AG10803 (cell line): Measurements from ENCODE around the gene PIGZ.

ENCODE experiments used
- DNase-seq: peaks from one replicate; pipeline ENCODE4 v3.0.0; 2010; ENCODE audit warnings: low read depth
- H3K4me3 ChIP-seq: 2 replicates; pipeline ENCODE4 v1.5.1; 2011; ENCODE audit warnings: mild to moderate bottlenecking, low read length, control low read depth
- CTCF ChIP-seq: conservative IDR thresholded peaks from 2 replicates; pipeline ENCODE4 v1.5.1; 2011; ENCODE audit warnings: mild to moderate bottlenecking, low read length, control low read depth, inconsistent platforms

Gene PIGZ

DNA sequence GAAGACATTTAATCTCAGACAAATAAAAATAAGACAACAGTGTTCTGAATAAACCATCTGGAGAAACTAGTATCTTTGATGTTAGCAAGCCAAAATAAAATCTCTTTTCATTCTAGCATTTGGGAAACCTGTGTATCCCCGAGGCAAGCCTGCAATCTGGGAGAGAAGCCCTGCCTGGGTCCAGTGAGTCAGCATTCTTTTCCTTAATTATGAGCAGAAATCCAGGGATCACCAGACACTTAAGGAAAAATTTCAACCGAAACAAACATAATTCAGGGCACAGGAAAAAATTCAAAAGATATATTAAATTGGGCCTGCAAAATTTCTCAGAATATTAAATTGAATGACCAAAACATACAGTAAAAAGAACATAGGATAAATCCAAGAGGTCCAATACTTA is 30.5 kb downstream of the PIGZ start:
- TF ChIP-seq CTCF = no peak
- H3K4me3 ChIP-seq = no peak overlapping the region

GRCh38 chr3:196936288-196936687 is 32.3 kb downstream of the PIGZ start:
- DNase-seq = no peak
- H3K4me3 ChIP-seq = no peak overlapping the region
- no peak for TF ChIP-seq CTCF

More for the DNA sequence above, 30.5 kb downstream of the PIGZ start:
- DNase-seq = no peak

DNA sequence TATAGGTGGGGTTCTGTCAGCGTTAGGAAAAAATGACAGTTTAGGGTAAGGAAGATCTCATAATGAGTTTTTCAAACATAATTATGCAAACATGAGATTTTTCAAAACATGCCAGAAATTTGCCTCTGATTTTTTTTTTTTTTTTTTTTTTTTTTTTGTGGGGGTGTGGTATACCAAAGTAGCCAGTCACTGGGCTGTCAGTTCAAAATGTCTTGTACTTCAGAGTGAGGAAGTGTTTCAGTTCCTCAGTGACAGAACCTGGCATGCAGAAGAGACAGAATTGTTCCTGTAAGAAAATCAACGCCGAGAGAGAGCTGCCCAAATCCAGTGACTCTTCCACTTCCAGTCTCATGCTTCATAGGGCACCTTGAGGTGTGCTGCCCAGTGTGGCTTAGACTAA is 36.0 kb downstream of the PIGZ start:
- no peak for TF ChIP-seq CTCF
- no peak for DNase-seq
- H3K4me3 ChIP-seq = no peak overlapping the region

GRCh38 chr3:196931828-196932587 is 36.6 kb downstream of the PIGZ start:
- no peak for TF ChIP-seq CTCF
- no peak for DNase-seq
- H3K4me3 ChIP-seq = no peak overlapping the region

DNA sequence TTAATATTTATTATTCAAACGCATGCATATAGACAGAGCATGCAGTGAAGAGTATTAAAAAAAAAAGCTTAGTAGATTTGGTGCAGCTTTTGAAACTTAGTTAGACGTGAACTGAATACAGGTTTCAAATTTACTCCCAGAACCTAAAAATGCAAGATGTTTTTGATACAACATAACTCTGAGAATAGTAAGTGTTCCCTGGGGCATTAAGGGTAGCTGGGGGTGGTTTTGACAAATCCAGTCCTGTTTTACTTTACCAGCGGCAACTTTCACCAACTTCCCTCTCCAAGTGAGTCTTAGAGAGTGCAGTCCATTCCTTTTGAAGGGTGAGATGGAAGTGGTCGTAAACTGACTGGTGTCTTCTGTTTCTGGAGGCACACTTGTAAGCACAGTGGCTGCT is 37.5 kb downstream of the PIGZ start:
- no peak for DNase-seq
- TF ChIP-seq CTCF = no peak
- H3K4me3 ChIP-seq = no peak overlapping the region

DNA sequence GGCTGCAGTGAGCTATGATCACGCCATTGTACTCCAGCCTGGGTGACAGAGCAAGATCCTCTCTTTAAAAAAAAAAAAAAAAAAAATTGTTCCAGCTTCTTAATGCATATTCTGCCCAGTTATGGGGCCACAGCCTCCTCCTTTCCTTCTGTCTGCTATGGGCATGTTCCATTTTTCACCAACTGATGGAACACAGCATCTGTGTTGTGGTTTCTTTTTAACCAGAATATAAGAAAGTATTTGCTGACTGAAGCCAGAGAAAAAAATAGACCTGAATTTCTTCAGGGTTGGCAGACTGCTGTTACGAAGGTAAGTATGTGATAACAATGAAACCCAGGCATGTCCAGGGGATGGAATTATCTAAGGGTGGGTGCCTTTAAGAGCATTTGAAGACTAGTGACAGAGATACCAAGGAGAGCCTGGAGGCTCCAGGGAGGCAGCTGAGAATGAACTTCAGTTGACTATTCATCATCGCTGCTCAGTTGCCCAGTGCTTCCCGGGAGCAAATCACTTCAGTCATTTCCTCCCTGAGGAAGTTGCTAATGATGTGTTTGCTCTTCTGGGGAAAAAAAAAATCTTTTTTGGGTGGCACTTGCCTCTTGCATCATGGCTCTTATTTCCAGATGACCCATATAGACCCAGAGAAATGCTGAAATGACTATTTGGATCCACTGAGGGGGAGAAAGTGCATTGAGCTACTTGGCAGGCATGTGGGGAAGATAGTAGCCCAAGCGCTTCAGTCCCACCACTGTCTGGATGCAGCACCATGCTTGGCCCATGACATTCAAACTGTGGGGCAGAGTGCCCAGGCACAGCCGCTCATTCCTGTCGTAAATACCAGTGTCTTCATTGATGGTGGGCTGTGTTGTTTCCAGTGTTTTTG is 40.8 kb downstream of the PIGZ start:
- DNase-seq = no peak
- no peak for TF ChIP-seq CTCF
- H3K4me3 ChIP-seq = no peak overlapping the region

DNA sequence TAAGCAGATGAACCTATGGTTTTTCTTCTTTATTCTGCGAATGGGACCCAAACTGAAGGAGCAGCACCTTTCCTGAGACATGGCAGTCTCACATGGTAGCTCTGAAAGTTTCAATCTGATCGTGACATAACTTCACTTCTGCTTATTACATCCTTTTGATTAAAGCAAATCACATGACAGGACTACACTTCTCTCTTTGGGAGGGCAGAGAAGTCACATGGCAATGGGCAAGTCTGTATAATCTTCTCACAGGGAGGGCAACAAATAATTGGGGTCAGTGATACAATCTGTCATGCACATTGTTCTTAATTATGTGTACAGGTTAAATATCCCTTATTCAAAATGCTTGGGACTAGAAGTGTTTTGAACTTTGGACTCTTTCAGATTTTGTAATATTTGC is 47.9 kb downstream of the PIGZ start:
- H3K4me3 ChIP-seq = no peak overlapping the region
- no peak for DNase-seq
- no peak for TF ChIP-seq CTCF
